Endothelial cell of umbilical vein (primary cell): ENCODE data around the gene SORCS3. TPM values are rescaled to one million over a fixed set of nuclear protein-coding genes. Genes with fewer than 3 reads are reported as not detected.

Source experiments
- BruUV-seq: library from RNA; stranded (reverse); fragments of 400-500 nt; replicated peaks from 2 replicates; lab custom pipeline; 2021; lab: Mats Ljungman, UMichigan
- CTCF ChIA-PET: fragments of 300-600, 350-600 bp; sonication (Branson Sonifier 250); formaldehyde crosslinking; loops from one replicate; lab custom pipeline; 2021; ENCODE audit warnings: antibody characterized with exemption, inconsistent platforms; lab: Charles Lee
- POLR2A ChIA-PET: fragments of 300-600, 350-600 bp; sonication (Branson Sonifier 250); formaldehyde crosslinking; loops from one replicate; lab custom pipeline; 2021; ENCODE audit warnings: antibody characterized with exemption, inconsistent platforms; lab: Charles Lee
- DNase-seq: peaks from one replicate; pipeline ENCODE4 v3.0.0-alpha.2; 2011; ENCODE audit warnings: low read depth, low spot score
- FAIRE-seq: peaks from 2 replicates; lab custom pipeline; 2011; peaks lifted over from hg19 to GRCh38; lab: Jason Lieb, UNC
- H2AFZ ChIP-seq: 2 replicates; pipeline ENCODE4 v1.6.0; 2012; ENCODE audit warnings: low read depth, low read length, control low read depth, inconsistent platforms
- H3K27ac ChIP-seq: 2 replicates; pipeline ENCODE4 v1.5.1; 2011; ENCODE audit warnings: low read depth, mild to moderate bottlenecking, control low read depth, low read length, moderate library complexity; ENCODE audit not compliant: insufficient read depth
- H3K27me3 ChIP-seq, 2 experiments: 2 replicates each; pipeline versions ENCODE4 v1.6.0 to v1.6.1; 2011; ENCODE audit warnings: low read length in 2 of 2, mixed read lengths in 1 of 2; ENCODE audit not compliant: control insufficient read depth in 2 of 2, insufficient read depth in 2 of 2
- H3K36me3 ChIP-seq, 2 experiments: 2 replicates in 1 of 2; 3 replicates in 1 of 2; pipeline ENCODE4 v1.5.1; 2011; ENCODE audit warnings: low read length in 2 of 2, mild to moderate bottlenecking in 1 of 2, moderate library complexity in 1 of 2; ENCODE audit not compliant: control insufficient read depth in 2 of 2, insufficient read depth in 2 of 2; ENCODE audit errors: extremely low read depth in 1 of 2
- H3K4me1 ChIP-seq: 3 replicates; pipeline ENCODE4 v1.5.1; 2011; ENCODE audit warnings: mild to moderate bottlenecking, low read length; ENCODE audit not compliant: control insufficient read depth, insufficient read depth; ENCODE audit errors: extremely low read depth
- H3K4me2 ChIP-seq: 2 replicates; pipeline ENCODE4 v1.6.1; 2011; ENCODE audit warnings: low read length, control low read depth, mixed read lengths; ENCODE audit not compliant: insufficient read depth
- H3K4me3 ChIP-seq, 3 experiments: fragments of 200-600 bp in 1 of 3; sonication (generic), shearing (Covaris generic) in 1 of 3; replicated peaks in 1 of 3; 2 replicates each; pipeline ENCODE4 v1.5.1; 2011 to 2016; ENCODE audit warnings: control low read depth in 3 of 3, low read length in 3 of 3, mild to moderate bottlenecking in 2 of 3, inconsistent platforms in 1 of 3, low read depth in 1 of 3, moderate library complexity in 1 of 3; ENCODE audit not compliant: insufficient read depth in 1 of 3
- H3K79me2 ChIP-seq: 2 replicates; pipeline ENCODE4 v1.6.0; 2012; ENCODE audit warnings: low read length, inconsistent platforms; ENCODE audit not compliant: control insufficient read depth, insufficient read depth
- H3K9ac ChIP-seq: replicated peaks from 2 replicates; pipeline ENCODE3; 2011; ENCODE audit warnings: low read length, control low read depth; ENCODE audit not compliant: insufficient read depth; ENCODE audit errors: extremely low read depth
- H3K9me1 ChIP-seq: replicated peaks from 3 replicates; pipeline ENCODE4 v1.6.0; 2011; ENCODE audit warnings: mild to moderate bottlenecking, low read length; ENCODE audit not compliant: control insufficient read depth, insufficient read depth; ENCODE audit errors: extremely low read depth
- H3K9me3 ChIP-seq: replicated peaks from 2 replicates; pipeline ENCODE4 v1.5.1; 2012; ENCODE audit warnings: low read length, inconsistent platforms; ENCODE audit not compliant: control insufficient read depth, insufficient read depth
- H4K20me1 ChIP-seq: replicated peaks from 2 replicates; pipeline ENCODE3; 2011; ENCODE audit warnings: mild to moderate bottlenecking, low read length; ENCODE audit not compliant: control insufficient read depth, insufficient read depth; ENCODE audit errors: extremely low read depth
- EZH2 ChIP-seq: IDR thresholded peaks from 2 replicates; pipeline ENCODE4 v1.6.1; 2012; ENCODE audit warnings: borderline replicate concordance, low read depth, mild to moderate bottlenecking, moderate library complexity, low read length, inconsistent platforms; ENCODE audit not compliant: severe bottlenecking
- FOS ChIP-seq: IDR thresholded peaks from 2 replicates; pipeline ENCODE4 v1.6.1; 2011; ENCODE audit warnings: mild to moderate bottlenecking, low read length, moderate library complexity, borderline replicate concordance; ENCODE audit not compliant: insufficient read depth
- GATA2 ChIP-seq: IDR thresholded peaks from 2 replicates; pipeline ENCODE4 v1.7.0; 2011; ENCODE audit warnings: low read depth, mild to moderate bottlenecking, moderate library complexity, mixed read lengths, low read length; ENCODE audit not compliant: insufficient read length, insufficient read depth
- JUN ChIP-seq: IDR thresholded peaks from 2 replicates; pipeline ENCODE4 v1.6.1; 2011; ENCODE audit warnings: borderline replicate concordance, low read depth; ENCODE audit not compliant: insufficient read length, insufficient read depth
- MYC ChIP-seq: IDR thresholded peaks from one replicate; pipeline ENCODE4 v1.6.1; 2011; ENCODE audit warnings: mild to moderate bottlenecking, low read depth, low read length
- POLR2A ChIP-seq: IDR thresholded peaks from 2 replicates; pipeline ENCODE4 v1.6.1; 2012; ENCODE audit warnings: low read depth, mild to moderate bottlenecking, control low read depth, low read length
- POLR2AphosphoS5 ChIP-seq: IDR thresholded peaks from 2 replicates; pipeline ENCODE4 v1.6.1; 2012; ENCODE audit warnings: low read depth, mild to moderate bottlenecking, control low read depth, low read length, moderate library complexity; ENCODE audit not compliant: insufficient read depth
- dilution Hi-C: fragments of 300-500 bp; cut with MboI; formaldehyde crosslinking; loops from one replicate; pipeline ENCODE4 v1.15.0; 2019; ENCODE audit warnings: low sequenced_read_pairs; ENCODE audit not compliant: extremely low pct_ligation_motif_present
- intact Hi-C: fragments of 100-400 bp; cut with micrococcal nuclease; formaldehyde crosslinking; loops from one replicate; pipeline ENCODE4 v1.10.0; 2022
- polyA plus RNA-seq, 4 experiments: library from polyadenylated mRNA; depleted of rRNA in 3 of 4; stranded (reverse) in 3 of 4; unstranded in 1 of 4; fragments of >200 nt; gene quantifications; 2 replicates each; pipeline versions ENCODE4 v1.2.1 to v1.2.3, GENCODE V29; 2011 to 2012; ENCODE audit warnings: missing spikeins in 1 of 4
- total RNA-seq: library from RNA; stranded (reverse); gene quantifications from 2 replicates; pipeline ENCODE4 v1.2.3, GENCODE V29; 2021
- TF ChIP-seq, protein P1 (sequence below): IDR thresholded peaks from 2 replicates; pipeline ENCODE4 v1.6.1; 2011; ENCODE audit not compliant: insufficient read depth, insufficient read length
- TF ChIP-seq, protein P2 (sequence below), 2 donors: IDR thresholded peaks; 1 replicate in 1 of 2; 2 replicates in 1 of 2; pipeline ENCODE4 v1.5.1; 2011; ENCODE audit warnings: low read length in 2 of 2, mild to moderate bottlenecking in 2 of 2, moderate library complexity in 2 of 2, control low read depth in 1 of 2, inconsistent platforms in 1 of 2, low read depth in 1 of 2; ENCODE audit not compliant: insufficient read depth in 1 of 2; ENCODE audit errors: extremely low read depth in 1 of 2

Gene SORCS3
- total and polyA plus RNA-seq, 2 donors (not counting 3 experiments of a cell fraction or from before 2014, with no cell fraction given) = not detected

GRCh38 chr10:104650072-104650471, 9.0 kb downstream of the SORCS3 start:
- intact Hi-C loops = no loop called here
- dilution Hi-C loops = no loop called here
- H3K27me3 ChIP-seq = no peaks in the 10 kb centered on the region

DNA sequence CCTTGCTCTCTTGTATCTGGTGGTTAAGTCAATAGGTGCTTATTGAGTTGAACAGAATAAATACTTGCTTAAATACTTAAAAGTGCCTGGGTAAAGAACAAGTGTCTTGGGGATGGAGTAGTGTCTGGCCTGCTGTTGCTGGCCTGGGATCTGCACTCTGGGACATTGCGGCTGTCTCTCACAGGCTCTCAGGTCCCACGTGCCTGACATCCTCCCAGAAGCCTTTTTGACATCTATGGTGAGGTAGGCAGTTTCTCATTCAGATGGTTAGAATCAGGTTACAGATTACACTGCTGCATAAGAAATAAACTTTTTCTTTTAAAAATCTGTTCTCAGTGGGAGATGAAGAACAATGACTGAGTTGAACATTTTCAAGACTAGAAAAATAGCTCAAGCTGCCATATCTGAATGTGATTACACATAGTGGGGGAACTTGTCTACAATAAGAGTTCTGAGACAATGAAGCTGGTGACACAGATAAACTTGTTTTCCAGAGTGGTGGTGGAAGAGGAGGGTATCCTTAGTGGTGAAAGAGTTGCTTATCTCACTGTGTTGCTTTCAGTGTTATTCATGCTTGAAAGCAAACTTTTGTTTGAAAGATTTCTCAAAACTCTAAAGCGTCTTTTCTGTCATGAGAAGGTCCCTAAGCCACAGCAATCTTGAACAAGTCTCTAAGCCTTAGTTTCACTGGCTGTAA, 9.7 kb downstream of the SORCS3 start:
- POLR2A ChIA-PET = no interaction called here
- peaks cover 2% of the 10 kb centered on the region for H4K20me1 ChIP-seq
- no peak overlapping the region for H2AFZ ChIP-seq
- no peak for FAIRE-seq
- no TSS peak for BruUV-seq
- H3K27me3 ChIP-seq = no peaks in the 10 kb centered on the region
- intact Hi-C loops (no loop called here), dilution Hi-C loops (no loop called here)
- H3K36me3 ChIP-seq = no peaks in the 10 kb centered on the region
- H3K9ac ChIP-seq = no peak overlapping the region
- no peaks in the 10 kb centered on the region for H3K4me1 ChIP-seq
- DNase-seq = no peak
- CTCF ChIA-PET = no interaction called here
- H3K79me2 ChIP-seq = no peaks in the 10 kb centered on the region
- H3K4me3 ChIP-seq = no peak overlapping the region
- no peak overlapping the region for H3K4me2 ChIP-seq
- TF ChIP-seq POLR2A (no peak), FOS (no peak), POLR2AphosphoS5 (no peak), GATA2 (no peak), MYC (no peak), JUN (no peak), EZH2 (no peak)
- TF ChIP-seq, protein P1, sequence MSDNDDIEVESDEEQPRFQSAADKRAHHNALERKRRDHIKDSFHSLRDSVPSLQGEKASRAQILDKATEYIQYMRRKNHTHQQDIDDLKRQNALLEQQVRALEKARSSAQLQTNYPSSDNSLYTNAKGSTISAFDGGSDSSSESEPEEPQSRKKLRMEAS = no peak
- TF ChIP-seq, protein P2, sequence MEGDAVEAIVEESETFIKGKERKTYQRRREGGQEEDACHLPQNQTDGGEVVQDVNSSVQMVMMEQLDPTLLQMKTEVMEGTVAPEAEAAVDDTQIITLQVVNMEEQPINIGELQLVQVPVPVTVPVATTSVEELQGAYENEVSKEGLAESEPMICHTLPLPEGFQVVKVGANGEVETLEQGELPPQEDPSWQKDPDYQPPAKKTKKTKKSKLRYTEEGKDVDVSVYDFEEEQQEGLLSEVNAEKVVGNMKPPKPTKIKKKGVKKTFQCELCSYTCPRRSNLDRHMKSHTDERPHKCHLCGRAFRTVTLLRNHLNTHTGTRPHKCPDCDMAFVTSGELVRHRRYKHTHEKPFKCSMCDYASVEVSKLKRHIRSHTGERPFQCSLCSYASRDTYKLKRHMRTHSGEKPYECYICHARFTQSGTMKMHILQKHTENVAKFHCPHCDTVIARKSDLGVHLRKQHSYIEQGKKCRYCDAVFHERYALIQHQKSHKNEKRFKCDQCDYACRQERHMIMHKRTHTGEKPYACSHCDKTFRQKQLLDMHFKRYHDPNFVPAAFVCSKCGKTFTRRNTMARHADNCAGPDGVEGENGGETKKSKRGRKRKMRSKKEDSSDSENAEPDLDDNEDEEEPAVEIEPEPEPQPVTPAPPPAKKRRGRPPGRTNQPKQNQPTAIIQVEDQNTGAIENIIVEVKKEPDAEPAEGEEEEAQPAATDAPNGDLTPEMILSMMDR (IDR thresholded peaks at IDR 0.05; ENCODE audit: extremely low read depth in 1 of 2, insufficient read depth in 1 of 2, low read depth in 1 of 2, low read length in 2 of 2) = no peak
- no peaks in the 10 kb centered on the region for H3K9me3 ChIP-seq
- H3K9me1 ChIP-seq = no peaks in the 10 kb centered on the region
- H3K27ac ChIP-seq = no peak overlapping the region

More at GRCh38 chr10:104650072-104650471, 9.0 kb downstream of the SORCS3 start:
- no peak overlapping the region for H2AFZ ChIP-seq
- BruUV-seq = no TSS peak
- TF ChIP-seq EZH2 = no peak
- TF ChIP-seq, protein P1 = no peak
- TF ChIP-seq FOS = no peak
- no peak for TF ChIP-seq MYC
- no peak for TF ChIP-seq GATA2
- TF ChIP-seq POLR2A = no peak
- TF ChIP-seq POLR2AphosphoS5 = no peak
- H4K20me1 ChIP-seq = peaks cover 2% of the 10 kb centered on the region
- ChIA-PET CTCF (no interaction called here), POLR2A (no interaction called here)
- H3K4me2 ChIP-seq = no peak overlapping the region
- FAIRE-seq = no peak
- H3K4me3 ChIP-seq = no peak overlapping the region
- no peak overlapping the region for H3K9ac ChIP-seq
- H3K36me3 ChIP-seq = no peaks in the 10 kb centered on the region
- DNase-seq = no peak
- no peaks in the 10 kb centered on the region for H3K9me3 ChIP-seq
- H3K79me2 ChIP-seq = no peaks in the 10 kb centered on the region
- no peaks in the 10 kb centered on the region for H3K4me1 ChIP-seq
- no peaks in the 10 kb centered on the region for H3K9me1 ChIP-seq
- no peak overlapping the region for H3K27ac ChIP-seq
